Sciatic nerve (tissue), 2 donors: Measurements from ENCODE around the gene TSPEAR. TPM values are rescaled to one million over a fixed set of nuclear protein-coding genes. Genes with fewer than 3 reads are reported as not detected.
"Not testable (repeated sequence)": the region's sequence is repeated elsewhere in the genome, so short reads cannot be mapped to it uniquely, and the experiment has no call there.

Experiments used
- ATAC-seq: fragments of 200-7000 bp; cut with Tn5 transposase; one replicate; pipeline ENCODE4 v1.9.1; 2020; ENCODE audit warnings: mild to moderate bottlenecking, moderate library complexity
- DNase-seq: peaks from one replicate; pipeline ENCODE4 v3.0.0-alpha.2; 2020; ENCODE audit warnings: low spot score
- intact Hi-C: fragments of 100-400 bp; cut with DNase I; formaldehyde crosslinking; loops from one replicate; pipeline ENCODE4 v1.14.2; 2022
- total RNA-seq: library from RNA; stranded (reverse); fragmentation: NEBNext Ultra II Directional; extraction: Animal tissue kit (Norgen Biotek cat#: 25700); gene quantifications from one replicate; pipeline ENCODE4 v1.2.1, GENCODE V29; 2021
- donor health status: DM: no; HTN: no; CAD: no.
- donor health status: DM: no; HTN: no; CAD: no.

Gene TSPEAR
- total RNA-seq, 1 donor from 2014 or later = not detected

DNA sequence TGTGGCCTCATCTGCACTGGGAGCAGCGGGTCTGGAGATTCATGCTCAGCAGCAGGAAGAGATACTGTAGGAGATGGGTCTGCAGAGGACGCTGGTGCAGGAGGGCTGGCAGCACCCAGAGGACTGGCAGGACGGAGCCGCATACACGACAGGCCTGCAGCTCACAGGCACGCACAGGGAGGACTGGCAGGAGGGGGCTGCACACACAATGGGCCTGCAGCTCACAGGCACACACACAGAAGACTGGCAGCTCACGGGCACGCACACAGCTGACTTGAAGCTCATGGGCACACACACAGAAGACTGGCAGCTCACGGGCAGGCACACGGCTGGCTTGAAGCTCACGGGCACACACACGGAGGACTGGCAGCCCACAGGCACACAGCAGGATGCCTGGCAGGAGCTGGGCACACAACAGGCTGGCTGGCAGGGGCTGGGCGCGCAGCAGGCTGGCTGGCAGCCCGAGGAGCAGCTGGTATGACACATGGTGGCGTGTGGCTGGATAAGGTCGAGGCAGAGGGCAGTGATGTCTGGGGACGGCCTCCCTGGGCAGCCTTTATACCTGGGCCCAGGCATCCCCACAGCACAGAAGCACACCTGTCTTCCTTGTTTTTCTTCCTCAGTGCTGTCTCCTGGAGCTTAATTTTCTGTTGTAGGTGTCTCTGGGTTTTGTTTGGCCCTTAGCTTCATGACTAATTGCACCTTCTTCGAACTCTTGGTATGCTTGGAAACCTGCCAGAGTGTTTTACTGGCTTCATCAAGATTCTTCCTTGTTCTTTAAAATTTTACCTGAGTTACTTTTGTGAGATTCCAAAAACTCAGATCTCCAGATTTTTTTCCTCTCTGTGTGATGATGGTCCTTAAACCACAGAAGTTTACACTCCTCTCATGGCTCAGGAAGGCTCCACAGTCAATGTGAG, 44.7 kb downstream of the TSPEAR start, which contains the start of gene KRTAP12-2:
KRTAP12-2 (minus strand) TSS at position 527 of the 920 bp plus-strand sequence; CDS start at position 486, 41 bp downstream.
- ATAC-seq (no peak), DNase-seq (peak; percentile 17)
- intact Hi-C loops = no loop called here

- intact Hi-C loops = no loop called here
- DNase-seq (peak; percentile 19), ATAC-seq (no peak)
These were observed 46.7 kb downstream of the TSPEAR start for GRCh38 chr21:44664691-44665090.

DNA sequence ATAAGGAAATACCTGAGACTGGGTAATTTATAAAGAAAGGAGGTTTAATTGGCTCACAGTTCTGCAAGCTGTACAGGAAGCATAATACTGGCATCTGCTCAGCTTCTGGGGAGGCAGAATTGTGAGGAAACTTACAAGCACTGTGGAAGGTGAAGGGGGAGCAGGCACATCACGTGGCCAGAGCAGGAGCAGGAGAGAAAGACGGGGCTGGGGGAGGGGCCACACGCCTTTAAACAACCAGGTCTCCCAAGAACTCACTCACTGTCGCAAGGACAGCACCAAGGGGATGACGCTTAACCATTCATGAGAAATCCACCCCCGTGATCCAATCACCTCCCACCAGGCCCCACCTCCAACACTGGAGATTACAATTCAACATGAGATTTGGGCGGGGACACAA, 49.8 kb downstream of the TSPEAR start:
- intact Hi-C loops, ATAC-seq: not testable (repeated sequence)

GRCh38 chr21:44658913-44659595, 52.3 kb downstream of the TSPEAR start:
- intact Hi-C loops = no loop called here
- ATAC-seq (no peak), DNase-seq (peak; percentile 17)

More for the DNA sequence above, 49.8 kb downstream of the TSPEAR start:
- peak; percentile 15 for DNase-seq

DNA sequence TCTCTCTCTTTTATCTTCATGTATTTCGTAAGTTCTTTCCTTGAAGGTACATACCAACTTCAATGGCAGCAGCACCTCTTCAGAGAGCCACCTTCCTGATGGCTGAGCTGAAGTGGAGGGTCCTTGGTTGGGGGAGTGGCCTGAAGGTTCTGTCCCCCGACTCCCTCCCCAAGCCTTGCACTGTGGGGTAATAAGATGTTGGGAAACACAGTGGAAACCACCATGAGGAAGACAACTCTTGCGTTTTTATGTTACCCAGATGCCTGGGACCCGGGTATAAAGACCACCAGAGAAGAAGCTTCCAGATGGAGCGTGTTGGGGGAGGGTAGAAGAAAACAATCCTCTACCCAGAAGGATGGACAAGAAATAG, 52.8 kb downstream of the TSPEAR start:
- no peak for ATAC-seq

GRCh38 chr21:44657635-44658540, 53.5 kb downstream of the TSPEAR start, which contains the start of gene KRTAP12-3:
Gene KRTAP12-3 (plus strand): TSS chr21:44657932. CDS start chr21:44657980, 48 bp downstream.
- intact Hi-C loops = no loop called here
- peak; percentile 15 for ATAC-seq

More for the DNA sequence above, 52.8 kb downstream of the TSPEAR start:
- intact Hi-C loops = no loop called here
- no peak for DNase-seq

DNA sequence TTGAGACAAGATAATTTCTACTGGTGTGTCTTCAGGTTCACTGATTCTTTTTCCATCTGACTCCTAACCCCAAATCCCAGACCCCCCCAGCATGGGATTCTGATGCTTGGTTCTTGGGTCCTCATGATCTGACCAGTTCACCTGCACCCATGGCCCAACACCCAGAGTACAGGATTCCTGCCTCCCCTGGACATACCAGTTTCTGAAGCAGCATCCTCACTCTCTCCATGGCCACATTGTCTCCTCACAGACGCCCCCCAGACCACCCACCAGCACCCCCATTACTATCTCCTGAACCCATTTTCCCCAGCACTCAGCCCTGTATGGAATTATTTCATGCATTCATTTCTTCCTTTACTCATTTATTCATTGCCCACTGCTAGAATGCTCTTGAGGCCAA, 54.5 kb downstream of the TSPEAR start:
- intact Hi-C loops = no loop called here
- DNase-seq (peak; percentile 36), ATAC-seq (no peak)

More at GRCh38 chr21:44657635-44658540, 53.5 kb downstream of the TSPEAR start, which contains the start of gene KRTAP12-3:
- peak; percentile 36 for DNase-seq

GRCh38 chr21:44654576-44655175, 56.7 kb downstream of the TSPEAR start, which contains the start of gene KRTAP12-4:
Gene KRTAP12-4 (minus strand): TSS chr21:44654659. CDS start chr21:44654614, 45 bp downstream.
- DNase-seq = peak; percentile 12
- intact Hi-C loops = no loop called here
- no peak for ATAC-seq

DNA sequence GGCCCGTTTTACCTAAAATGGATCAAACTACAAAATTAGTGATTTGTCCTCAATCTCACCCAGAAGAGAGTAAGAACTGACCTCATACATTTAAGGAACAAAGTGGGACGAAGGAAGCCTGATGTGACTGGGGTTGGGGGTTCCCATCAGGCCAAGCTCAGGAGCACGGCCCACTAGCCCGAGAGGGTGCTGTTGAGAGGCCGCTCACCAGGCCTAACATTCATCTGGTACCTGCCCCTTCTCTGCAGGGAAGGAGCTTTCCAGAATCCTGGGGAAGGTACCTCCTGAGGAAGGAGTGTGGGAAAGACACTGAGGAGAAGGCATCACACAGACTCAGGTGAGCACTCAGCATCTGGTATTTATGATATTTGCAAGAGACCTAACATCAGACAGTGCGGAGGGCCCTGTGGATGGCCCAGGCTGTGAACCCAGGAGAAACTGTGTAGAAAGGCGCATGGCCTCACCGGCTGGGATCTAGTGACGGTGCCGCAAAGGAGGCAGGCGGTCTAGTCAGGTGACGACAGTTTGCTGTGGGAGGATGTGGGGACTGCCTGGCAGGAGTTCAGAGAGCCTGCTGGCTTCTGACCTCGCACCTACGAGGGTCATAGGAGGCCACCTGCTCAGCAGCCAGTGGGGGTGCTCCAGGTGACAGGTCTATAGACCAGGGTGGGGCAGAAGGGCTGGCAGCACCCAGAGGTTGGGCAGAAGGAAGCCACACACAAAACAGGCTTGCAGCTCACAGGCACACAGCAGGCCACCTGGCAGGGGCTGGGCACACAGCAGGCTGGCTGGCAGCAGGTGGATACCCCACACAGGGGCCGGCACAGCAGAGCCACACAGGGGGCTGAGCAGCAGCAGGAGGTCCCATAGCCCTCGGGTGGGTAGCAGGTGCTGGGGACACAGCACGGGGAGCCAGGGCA, 57.5 kb downstream of the TSPEAR start:
- DNase-seq (peak; percentile 43), ATAC-seq (no peak)
- intact Hi-C loops = no loop called here

DNA sequence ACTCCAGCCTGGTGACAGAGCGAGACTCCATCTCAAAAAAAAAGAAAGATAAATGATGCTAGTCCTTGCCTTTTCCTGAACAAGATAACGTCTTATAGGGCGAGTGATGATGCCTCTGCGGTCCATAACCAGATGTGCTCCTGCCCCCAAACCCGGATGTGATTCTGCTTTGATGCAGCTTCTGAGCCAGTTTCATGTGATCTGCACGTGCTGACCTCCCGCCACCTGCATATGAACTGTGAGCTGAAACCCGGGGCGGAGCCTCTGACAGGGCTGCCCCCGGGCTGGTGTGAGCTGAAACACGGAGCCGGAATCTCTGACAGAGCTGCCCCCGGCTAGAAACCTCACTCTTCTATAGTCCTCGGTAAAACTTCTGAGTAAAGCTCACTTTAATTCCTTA, 58.2 kb downstream of the TSPEAR start:
- DNase-seq (peak; percentile 46), ATAC-seq (no peak)
- intact Hi-C loops = no loop called here

GRCh38 chr21:44650973-44651675, 60.2 kb downstream of the TSPEAR start:
- DNase-seq (peak; percentile 25), ATAC-seq (no peak)
- intact Hi-C loops = no loop called here

DNA sequence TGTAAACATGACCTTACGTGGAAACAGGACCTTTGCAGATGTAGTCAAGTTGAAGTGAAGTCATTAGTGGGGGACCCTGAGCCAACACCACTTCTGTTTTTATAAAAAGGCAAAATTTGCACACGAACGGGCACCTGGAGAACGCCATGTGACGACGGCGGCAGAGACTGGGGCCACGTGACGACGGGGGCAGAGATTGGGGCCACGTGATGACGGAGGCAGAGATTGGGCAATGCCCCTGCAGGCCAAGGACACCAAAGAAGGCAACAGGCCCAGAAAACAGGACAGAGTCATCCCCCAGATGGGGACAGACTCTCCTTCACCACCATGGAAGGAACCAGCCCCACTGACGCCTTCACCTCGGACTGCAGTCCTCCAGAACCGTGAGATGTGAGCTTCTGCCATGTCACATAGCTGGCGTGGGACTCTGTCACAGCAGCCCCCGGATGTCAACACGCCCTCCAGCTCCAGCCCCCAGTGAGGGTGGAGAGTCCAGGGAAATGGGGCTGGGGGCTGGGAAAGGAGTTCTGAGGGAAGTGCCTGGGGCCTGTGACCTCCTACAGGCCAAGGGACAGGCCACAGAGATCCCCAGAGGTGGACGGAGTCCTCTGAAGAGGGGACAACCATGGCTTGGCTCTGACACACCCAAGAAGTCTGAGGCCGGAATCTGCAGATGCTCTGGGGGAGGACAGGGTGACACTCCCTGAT, 61.0 kb downstream of the TSPEAR start:
- peak; percentile 38 for DNase-seq
- ATAC-seq = no peak
- intact Hi-C loops = no loop called here

GRCh38 chr21:44649521-44650100, 61.8 kb downstream of the TSPEAR start:
- peak; percentile 27 for DNase-seq
- no peak for ATAC-seq
- intact Hi-C loops = no loop called here

GRCh38 chr21:44648557-44649311, 62.6 kb downstream of the TSPEAR start:
- ATAC-seq (no peak), DNase-seq (peak; percentile 50)
- intact Hi-C loops = no loop called here

GRCh38 chr21:44647222-44647552, 64.2 kb downstream of the TSPEAR start:
- DNase-seq (peak; percentile 36), ATAC-seq (no peak)
- intact Hi-C loops = no loop called here
